Erythroblast (primary cell): ENCODE data around the gene SUGCT.

ENCODE experiments used
- DNase-seq, 2 experiments: peaks; one replicate each; lab custom pipeline; 2025; lab: John Stamatoyannopoulos, UW
- GATA1 ChIP-seq: IDR thresholded peaks from 2 replicates; pipeline ENCODE4 v1.6.1; 2011; ENCODE audit warnings: low read depth, mild to moderate bottlenecking, control low read depth, low read length, moderate library complexity
- POLR2A ChIP-seq: IDR thresholded peaks from 2 replicates; pipeline ENCODE4 v1.6.1; 2011; ENCODE audit warnings: mild to moderate bottlenecking, low read length

Gene SUGCT

DNA sequence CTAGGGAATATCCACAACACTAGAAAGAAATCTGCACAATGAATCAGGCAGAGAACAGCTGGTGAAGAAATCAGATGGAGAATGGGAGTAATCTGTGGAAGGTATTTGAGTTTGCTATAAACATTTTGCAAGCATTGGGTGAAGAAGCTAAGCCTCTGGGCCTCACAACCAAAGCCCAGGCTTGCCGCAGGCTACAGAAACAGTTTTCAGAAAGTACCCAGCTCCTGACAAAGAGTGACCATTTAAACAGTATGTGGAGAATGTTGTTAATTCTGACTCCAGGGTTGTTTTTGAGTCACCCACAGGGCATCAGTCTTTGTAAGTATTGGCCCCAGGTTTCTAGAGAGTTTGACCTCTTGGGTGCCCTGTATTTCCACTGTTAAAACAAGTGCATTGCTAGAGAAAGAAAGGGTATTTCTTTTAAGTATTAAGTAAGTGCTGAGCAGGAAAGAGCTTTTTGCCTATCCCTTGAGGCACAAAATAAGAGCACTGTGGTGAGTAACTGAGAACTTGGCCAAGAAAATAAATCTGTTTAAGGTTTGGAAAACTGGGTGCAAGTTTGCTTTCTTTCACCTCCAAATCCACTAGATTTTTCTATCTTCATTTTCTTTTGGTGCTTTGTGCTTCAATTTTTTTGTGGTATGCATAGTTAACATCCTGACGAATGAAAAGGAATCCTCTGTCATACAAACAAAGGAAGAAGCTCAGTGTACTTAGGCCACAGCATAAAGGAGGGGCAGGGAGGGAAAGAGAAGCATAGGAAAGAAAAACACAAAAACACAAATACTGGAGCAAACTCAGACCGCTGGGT lies 691.8 kb downstream of the SUGCT start:
- TF ChIP-seq POLR2A (no peak), GATA1 (no peak)
- DNase-seq = no peak

DNA sequence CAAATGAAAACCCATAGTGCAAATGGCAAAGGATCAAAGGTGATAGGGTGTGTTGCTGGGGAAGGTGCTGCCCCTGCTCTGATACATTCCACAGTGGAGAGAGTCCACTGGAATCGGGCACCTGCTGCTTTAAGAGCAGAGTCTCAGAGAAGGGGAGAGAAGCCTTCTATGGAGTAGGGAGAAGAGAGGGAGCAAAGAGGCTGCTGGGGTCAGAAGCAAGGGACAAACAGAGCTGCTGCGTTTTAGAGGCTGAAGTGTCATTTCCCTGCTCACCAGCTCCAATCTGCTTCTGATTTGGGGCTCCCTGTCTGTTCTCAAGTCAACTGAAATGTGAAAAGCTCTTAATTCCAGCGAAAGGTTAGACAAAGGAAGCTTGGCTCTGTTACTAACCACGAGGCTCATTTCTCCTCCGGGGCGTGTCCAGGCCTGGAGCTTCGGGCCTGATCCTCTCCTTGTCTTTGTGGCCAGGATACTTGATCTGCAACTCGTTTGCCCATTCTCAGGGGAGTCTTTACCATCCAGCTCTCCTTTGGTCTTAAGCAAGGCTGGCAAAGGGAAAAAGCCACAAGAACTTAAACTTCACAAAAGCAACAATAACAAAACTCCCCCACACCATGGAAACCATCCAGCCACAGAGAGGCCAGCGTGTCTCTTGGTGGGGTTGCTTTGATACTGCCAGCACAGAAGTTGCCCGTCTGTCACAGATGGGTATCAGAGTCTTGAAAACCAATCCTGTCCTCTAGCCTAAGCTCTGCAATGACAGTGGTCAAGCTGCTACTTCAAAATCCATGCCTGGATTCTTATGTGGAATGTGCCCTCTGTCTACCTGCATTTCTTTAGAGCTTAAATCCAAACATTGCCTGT lies 692.6 kb downstream of the SUGCT start:
- DNase-seq = no peak
- TF ChIP-seq GATA1 (no peak), POLR2A (no peak)

DNA sequence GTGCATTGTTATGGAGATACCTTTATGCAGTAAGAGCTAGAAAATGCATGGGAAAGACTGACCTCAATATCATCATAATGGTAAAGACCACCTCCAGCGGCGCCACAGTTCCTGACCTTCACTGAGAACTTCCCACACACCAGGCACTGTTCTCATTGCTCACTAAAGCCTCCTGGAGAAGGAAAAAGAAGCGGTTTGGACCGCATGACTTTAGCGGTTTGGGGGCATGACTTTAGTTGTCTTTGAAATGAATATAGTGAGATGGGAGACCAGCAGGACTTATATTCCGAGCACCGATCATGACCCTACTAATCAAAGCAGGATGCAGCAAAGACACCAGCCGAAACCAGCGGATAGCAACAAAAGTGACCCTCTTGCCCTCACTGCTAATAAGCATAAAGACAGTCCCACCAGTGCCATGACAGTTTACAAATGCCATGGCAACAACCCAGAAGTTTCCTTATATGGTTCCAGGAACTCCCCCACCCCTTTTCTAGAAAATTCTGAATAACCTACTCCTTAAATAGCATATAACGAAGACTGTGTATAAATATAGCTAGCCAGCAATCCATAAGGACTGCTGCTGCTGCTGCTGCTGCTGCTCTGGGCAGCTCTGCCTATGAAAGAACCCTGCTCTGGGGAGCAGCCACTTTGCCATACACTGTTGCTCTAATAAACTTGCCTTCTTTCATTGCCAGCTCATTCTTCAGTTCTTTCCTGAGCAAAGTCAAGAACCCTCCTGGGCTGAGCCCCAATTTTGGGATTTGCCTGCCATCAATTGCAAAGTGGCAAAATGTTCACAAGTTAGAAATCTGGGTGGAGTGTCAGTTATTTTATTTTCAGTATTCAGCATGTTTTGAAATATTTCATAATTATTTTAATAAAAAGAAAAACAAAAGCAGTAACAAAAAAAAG lies 694.1 kb downstream of the SUGCT start:
- DNase-seq = no peak
- TF ChIP-seq GATA1 (no peak), POLR2A (no peak)

DNA sequence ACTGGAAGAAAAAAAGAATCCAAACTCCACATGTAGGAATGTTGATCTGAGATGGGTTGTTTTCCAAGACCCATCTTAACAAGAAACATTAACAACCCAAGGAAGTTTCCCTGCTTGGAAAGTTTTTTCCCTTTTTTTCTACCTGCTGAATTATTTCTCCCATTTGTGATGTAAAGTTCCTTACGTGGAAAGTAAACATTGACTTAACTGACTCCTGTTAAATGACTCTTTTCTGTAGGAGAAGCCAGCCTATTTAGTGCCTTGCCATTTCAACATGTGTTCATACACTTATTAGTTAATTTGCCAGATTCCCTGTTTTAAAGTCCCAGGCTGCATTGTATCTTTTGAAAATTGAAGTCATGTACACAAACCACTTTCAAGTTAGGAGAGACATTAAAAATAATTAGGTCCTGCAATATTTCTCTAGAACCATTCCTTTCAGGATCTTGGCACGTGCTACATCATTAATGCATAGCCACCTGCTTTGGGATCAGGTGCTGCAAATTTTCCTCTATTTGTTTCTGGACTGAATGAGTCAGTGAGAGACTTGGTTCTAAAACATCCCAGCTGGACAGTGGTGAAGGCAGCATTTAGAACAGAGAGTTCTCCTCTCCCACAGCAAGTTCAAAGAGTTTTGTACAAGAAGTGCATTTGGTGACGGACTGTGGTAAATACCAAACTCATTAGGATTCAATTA lies 698.5 kb downstream of the SUGCT start:
- TF ChIP-seq POLR2A = no peak
- TF ChIP-seq GATA1 = no peak
- DNase-seq = no peak

DNA sequence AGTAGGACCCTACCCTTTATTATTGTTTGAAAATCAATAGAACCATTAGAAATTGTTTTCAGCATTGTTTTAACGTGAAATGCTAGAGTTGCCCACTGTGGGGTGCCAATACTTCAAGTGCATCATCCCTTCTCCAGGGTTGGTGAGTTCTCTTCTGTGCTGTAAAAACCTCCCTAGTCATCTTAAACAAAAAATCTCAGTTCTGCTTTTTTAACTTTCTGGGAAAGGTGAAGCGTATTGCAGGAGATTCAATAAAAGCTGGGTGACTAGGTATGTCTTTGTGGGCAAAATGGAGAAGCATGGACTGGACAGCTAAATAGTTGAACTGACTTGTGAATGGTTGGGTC lies 699.1 kb downstream of the SUGCT start:
- DNase-seq = no peak
- TF ChIP-seq POLR2A = no peak
- no peak for TF ChIP-seq GATA1

DNA sequence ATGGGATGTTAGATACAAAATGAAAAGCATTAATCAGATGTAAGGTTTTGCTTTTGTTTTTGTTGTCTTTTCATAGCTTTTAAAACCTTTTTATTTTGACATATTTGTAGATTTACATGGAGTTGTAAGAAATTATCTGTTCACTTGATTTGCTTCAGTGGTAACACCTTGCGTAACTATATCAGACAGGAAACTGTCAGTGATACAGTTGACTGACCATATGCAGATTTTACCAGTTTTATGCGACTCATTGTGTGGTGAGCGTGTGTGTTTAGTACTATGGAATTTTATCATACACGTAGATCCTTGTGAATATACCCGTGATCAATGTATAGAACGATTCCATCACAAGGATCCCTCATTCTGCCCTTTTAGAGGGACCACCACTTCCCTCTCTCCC lies 701.4 kb downstream of the SUGCT start:
- TF ChIP-seq GATA1 = no peak
- TF ChIP-seq POLR2A = no peak
- no peak for DNase-seq

DNA sequence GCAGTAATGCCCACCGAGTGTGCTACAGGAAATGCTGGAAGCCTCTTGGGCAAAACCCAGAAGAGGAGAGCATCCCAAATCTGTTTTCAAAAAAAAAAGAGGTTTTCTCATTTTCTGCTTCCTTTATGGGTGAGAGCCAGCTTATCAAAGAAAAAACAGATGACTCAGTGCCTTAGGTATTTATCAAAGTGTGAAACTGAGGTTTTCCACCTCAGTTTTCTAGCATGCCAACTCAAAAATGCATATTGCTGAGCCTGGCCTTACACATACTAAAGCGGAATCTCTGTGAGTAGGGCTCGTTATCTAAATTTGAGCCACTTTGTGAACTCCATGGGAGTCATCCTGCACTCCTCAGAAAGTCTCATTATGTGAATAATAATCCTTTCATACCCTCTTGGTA lies 705.1 kb downstream of the SUGCT start:
- no peak for TF ChIP-seq POLR2A
- TF ChIP-seq GATA1 = no peak
- no peak for DNase-seq

DNA sequence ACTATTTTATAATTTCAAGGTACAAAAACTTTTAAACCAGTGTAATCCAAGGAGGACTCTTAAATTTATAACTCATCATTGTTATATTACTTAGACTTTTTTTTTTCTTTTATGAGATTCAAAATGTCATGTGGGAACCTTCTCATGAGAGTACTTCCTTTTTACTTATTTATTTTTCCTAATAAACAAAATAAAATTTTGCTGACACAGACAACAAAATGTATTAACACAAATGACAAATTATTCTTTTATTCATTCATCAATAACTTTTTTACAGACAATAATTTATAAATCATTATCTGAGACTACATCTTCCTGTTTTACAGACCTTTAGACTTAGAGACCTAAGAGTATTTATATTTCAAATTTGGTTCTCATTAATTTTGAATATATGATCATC lies 706.2 kb downstream of the SUGCT start:
- TF ChIP-seq POLR2A = no peak
- no peak for TF ChIP-seq GATA1
- no peak for DNase-seq

DNA sequence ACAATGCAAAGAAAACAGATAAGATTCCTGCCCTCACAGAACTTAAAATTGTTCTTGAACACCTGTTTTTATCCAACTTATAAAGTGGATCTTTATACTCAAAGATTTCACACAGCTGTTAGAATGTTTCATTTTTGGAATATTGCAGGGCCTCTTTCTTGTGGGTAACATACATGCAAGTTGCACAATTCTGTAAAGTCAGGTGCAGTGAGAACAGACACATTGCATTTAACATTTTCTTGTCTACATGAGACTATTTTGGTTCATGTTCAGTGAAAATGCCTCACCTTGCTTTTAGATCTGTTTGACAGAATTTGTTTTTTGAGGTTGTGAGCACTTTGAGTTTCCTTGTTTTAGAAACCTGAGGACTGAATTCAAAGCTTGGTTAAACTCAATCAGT lies 707.8 kb downstream of the SUGCT start:
- TF ChIP-seq GATA1 (no peak), POLR2A (no peak)

DNA sequence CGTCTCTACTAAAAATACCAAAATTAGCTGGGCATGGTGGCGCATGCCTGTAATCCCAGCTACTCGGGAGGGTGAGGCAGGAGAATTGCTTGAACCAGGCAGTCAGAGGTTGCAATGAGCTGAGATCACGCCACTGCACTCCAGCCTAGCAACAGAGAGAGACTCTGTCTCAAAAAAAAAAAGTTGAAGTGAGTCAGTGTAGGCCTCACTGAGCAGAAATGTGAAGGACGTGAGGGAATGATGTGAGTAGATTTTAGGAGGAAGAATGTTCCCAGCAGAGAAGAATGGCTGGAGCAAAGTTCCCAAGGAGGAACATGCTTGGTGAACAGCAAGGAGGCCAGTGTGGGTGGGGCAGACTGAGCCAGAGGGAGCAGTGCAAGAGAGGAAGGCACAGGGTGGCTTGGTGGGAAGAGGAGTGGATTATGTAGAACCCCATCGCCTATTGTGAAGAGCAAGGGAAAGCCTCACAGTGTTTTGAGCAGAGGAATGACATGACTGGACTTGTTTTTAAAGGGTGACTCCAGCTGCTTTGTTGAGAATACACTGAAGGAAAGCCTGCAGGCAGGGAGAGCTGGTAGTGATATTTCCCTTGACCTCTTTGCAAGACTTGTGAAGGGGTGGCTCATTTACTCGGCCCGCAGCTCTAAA lies 708.7 kb downstream of the SUGCT start:
- DNase-seq = no peak
- no peak for TF ChIP-seq GATA1
- no peak for TF ChIP-seq POLR2A

More for the DNA sequence above, 707.8 kb downstream of the SUGCT start:
- DNase-seq = no peak

DNA sequence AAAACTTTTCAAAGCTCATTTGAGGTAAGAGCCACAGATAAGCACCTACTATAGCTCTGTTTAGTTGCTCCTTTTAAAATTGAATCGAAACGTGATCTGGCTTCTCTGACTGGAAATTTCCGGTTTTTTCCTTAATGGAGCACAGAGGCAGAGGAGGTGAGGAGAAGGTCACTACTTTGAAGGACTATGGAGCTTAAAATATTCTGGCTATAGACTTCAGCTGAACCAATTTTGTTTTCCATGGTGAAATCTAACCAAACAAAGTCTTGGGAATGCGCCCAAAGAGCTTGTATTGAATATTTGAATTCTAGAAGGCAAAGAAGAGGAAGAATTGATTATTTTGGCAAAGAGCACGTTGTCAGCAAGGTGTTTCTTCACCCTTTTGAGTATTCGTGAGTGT lies 711.1 kb downstream of the SUGCT start:
- DNase-seq = no peak
- no peak for TF ChIP-seq POLR2A
- no peak for TF ChIP-seq GATA1

DNA sequence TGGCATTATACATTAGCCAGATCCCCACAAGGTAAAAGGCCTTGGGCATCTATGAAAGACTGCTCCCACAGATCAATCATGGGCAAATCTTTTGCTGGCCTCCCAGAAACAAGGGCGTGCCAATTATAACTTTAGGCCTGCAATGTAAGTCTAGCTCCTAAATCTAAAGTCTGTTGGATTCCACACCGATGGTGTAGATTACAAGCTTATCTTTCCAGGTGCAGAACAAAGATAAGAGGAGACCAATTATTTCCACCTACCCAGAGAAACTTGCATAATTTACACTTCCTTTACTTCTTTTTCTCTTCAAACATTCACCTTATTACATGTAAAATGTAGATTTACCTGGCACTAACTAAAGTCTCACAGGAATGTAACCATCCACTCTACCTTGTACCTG lies 713.1 kb downstream of the SUGCT start:
- no peak for TF ChIP-seq POLR2A
- TF ChIP-seq GATA1 = no peak
- DNase-seq = peak in 1 of 2 experiments; percentile 17
